HG03460 (cell line): Measurements from ENCODE around the gene ALS2CL.

Source experiments
- ATAC-seq: cut with Tn5 transposase; IDR thresholded peaks from one replicate; pipeline ENCODE4 v1.9.1; 2021; ENCODE audit not compliant: unreplicated experiment

Gene ALS2CL

DNA sequence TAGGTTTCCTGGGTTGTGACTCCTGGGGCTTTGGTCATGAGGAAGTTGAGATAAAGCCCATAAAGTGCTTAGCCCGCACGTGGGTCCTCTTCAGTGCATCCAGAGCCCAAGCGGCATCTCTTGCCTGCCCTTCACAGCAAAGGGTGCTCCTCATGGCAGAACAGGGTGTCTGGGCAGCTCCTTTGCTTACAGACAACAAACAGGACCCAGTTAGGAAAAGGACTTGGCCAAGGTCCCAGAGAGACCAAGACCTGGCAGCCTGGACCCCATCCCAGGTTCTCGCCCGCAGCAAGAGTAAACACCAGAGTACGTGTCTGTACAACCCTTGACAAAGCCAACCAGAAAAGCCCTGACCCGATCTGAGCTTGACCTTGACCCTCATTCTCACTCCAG, 27.0 kb downstream of the ALS2CL start:
- no peak for ATAC-seq

DNA sequence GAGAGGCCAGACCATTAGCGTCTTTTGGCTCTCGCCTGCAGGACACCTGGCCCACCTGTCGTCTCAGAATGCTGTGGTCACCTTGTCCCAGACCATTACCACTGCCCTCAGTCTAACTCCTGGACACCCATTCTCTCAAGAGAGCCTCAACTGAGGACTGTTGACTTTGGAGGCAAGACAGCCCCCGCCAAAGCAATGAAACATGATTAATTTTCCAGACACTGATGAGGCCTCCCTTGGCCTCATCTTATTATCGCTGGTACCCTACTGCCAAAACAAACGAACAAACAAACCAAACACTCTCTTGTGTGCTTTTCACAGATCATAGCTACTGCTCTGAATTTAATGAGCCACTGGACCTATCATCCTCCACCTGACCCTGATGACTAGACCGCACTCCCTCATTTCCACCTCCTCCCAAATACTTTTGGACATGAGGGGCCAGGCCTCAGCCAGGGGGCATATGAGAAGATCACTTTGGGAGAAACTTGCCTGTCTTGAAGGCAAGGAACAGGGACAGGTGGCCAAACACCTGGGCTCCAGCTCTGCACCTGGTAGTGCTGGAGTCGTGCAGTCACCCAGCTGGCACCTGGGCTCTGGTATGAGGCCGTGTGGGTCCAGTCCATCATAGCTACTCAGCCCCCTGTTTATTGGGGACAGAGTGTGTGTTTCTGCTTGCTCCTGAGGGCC, 27.6 kb downstream of the ALS2CL start:
- ATAC-seq, result no peak

DNA sequence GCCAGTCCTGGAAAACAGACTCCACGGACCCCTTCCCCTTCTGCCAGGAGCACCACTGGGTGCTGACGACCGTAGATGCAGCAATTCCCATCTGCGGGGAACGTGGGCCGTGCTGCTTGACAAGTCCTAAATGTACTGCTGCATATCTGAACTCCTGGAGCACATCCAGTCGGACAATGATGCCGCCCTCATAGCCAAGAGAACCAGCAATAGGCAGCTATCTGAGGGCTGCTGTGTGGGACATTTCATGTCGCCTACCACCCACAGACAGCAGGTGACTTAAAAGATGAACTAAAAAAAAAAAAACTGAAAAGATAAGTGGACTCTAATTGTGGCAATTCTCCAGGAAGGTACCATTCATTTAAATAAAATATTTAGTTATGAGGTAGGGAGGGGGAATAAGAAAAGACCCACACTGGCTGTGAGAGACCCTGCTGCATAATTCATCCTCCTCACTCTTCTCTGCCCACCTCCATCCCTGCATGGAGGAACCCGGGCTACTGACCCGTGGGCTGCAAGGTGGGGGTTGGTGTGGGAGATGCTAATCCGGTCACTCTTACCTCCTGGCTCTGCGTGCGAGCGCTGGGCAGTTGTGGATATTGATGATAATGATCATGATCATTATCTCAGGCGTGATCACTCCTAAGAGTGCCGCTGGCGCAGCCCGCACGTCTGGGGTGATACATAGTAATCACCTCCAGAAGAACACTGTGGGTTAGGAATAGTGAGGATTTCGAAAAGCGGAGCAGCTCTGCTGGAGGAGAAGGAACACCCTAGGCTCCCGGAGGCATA, 28.3 kb downstream of the ALS2CL start:
- no peak for ATAC-seq

GRCh38 chr3:46664188-46664970, 29.1 kb downstream of the ALS2CL start:
- ATAC-seq, result no peak

- no peak for ATAC-seq
Observed at GRCh38 chr3:46663591-46664135, 29.8 kb downstream of the ALS2CL start.

DNA sequence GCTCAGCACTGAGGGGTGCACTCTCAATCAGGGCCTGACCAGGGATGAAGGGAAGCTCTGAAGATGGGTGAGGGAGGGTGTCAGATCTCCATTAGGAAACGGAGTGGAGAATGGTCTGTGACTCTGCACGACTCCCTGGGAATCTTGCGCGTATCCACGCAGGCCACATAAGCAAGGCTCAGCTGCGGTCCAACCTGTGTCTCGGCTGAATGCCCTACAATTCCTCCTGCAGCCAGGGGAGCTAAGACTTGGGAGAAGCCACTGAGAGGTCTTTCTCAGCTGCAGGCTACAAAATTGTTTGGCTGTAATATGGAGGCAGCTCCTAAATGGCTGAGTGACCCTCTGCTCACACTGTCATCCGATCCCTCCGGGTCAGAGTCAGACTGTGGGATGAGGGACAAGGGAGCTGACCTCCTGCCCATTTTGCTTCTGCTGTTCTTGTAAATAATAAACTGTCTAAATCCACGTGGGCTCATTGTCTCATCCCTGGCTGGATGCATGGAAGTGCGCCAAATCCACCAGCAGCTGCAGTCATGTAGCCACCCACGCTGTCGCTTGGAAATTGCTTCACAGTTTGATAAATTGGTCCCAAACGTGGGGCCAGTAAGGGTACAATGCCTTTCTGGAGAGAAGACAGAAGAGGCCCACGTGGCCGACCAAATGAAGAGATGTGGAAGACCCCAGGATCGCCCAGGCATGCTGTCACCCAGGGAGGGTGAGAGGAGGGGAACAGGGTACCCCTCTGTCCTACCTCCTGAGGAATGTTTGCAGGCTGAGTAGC, 30.5 kb downstream of the ALS2CL start:
- ATAC-seq, result no peak

GRCh38 chr3:46661776-46662766, 31.4 kb downstream of the ALS2CL start:
- no peak for ATAC-seq

- no peak for ATAC-seq
Observed at GRCh38 chr3:46660543-46661523, 32.6 kb downstream of the ALS2CL start.

- ATAC-seq, result no peak
Observed at GRCh38 chr3:46660003-46660402, 33.5 kb downstream of the ALS2CL start.

DNA sequence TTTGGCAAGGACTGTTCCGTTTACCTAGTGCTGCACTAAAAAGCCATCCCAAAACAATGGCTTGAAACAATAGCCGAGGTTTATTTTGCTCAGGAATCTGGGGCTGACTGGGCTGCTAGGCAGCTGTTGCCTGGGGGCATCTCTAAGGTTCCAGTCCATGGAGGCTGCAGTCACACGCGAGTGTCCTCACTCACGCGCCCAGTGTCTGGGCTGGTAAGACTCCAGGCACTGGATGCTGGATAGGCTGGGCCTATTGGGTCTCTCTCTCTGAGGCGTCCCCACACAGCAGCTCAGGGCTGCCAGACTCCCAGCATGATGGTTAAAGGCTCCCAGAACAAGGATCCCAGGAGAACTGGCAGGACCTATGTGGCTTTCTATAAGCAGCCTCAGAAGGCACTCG, 34.2 kb downstream of the ALS2CL start:
- ATAC-seq, result no peak

GRCh38 chr3:46656778-46657556, 36.5 kb downstream of the ALS2CL start:
- no peak for ATAC-seq

DNA sequence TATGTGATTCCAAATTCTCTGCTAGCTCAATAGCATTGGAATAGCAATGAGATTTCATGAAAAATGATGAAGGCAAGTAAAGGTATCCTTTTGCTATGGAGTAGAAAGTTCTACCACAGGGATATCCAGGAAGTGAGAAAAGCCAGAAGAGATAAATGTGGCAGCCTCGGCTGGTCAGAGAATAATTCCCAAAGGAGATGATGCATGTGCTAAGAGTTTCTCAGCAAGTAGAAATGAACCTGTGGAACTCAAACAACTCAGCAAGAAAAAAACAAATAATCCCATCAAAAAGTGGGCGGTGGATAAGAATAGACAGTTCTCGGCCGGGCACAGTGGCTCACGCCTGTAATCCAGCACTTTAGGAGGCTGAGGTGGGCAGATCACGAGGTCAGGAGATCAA, 38.2 kb downstream of the ALS2CL start:
- ATAC-seq, result no peak

DNA sequence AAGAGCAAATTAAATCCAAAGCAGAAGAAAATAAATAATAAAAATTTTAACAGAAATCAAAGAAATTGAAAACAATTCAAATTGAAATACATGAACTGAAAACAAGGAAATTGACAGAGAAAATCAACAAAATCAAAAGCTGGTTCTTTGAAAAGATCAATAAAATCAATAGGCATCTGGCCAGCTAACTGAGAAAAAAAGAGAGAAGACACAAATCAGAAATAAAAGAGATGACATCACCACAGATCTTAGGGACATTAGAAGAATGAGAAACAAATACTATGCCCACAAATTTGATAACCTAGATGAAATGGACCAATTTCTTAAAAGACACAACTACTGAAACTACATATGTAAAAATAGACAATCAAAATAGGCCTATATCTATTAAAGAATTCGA, 42.4 kb downstream of the ALS2CL start:
- ATAC-seq, result no peak

- ATAC-seq, result no peak
Observed at GRCh38 chr3:46649436-46649835, 44.0 kb downstream of the ALS2CL start.

DNA sequence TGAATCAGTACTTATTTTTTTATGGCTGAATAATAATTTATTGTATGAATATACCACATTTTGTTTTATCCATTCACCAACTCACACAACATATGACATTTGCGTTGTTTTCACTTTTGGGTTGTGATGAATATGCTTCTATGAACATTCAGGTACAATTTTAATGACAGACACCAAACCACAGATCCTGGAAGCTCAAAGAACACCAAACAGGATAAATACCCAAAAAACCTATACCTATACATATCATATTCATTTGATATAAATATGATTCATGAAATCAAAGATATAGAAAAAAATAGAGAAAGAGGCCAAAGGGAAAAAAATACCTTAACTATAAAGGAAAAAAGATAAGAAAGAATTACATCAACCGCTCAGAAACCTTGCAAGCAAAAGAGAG, 45.4 kb downstream of the ALS2CL start:
- ATAC-seq, result no peak

DNA sequence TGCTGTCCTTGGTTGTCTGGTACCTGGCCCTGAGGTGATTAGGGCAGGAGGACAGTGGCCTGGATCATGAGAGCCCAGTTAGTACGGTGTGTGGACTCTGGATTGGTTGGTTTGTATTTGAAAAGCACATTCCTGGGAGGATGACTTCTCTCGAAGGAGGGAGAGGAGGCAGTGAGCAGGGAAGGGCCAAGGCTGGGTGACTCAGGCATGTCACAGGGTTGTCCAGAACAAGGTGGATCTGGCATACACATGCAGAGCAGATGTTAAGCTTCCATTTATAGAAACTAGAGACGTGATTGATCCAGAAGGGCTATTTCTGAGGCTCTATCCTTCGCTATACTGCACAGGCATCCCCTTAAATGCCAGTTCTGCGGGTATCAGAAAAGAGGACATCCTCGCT, 46.8 kb downstream of the ALS2CL start:
- ATAC-seq, result no peak

DNA sequence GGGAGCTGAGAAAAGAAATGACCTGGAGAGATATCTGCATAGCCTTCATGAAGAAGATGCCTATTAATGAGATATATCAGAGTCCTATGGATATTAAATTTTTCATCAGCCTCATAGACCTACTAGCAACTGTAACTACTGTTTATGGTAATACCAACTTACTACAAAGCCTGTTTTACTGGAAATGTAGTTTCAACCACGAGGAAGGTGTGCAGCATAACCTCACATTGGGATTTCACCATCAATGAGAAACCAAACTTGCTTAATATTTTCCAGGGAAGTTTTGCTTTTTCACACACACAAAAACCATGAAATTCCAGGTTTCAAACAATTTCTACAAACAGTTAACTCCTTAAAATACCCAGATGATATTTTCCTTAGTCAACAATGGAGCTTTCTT, 49.8 kb downstream of the ALS2CL start:
- no peak for ATAC-seq

DNA sequence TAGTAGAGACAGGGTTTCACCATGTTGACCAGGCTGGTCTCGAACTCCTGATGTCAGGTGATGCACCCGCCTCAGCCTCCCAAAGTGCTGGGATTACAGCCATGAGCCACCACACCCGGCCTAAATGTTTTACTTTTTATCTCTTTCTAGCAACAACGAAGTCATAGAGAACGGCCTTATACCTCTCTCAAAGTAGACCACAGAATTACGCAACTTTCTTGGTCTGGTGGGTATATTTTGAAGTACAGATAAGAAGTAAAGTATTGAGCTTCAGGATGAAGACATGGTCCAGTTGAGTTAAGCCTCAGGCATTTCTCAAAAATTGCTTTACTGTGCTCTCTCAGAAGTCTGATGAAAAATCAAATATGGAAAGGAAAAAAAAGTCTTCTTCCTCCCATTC, 50.5 kb downstream of the ALS2CL start:
- ATAC-seq, result no peak
